Heart right ventricle (tissue), 16 donors: ENCODE data around the gene RGS2. TPM values are rescaled to one million over a fixed set of nuclear protein-coding genes. Genes with fewer than 3 reads are reported as not detected.

Experiments used
- ATAC-seq, 8 donors: fragments of 200-7000 bp; cut with Tn5 transposase; one replicate each; pipeline ENCODE4 v1.9.1; 2020; ENCODE audit warnings: mild to moderate bottlenecking in 8 of 8, moderate library complexity in 8 of 8, moderate number of reproducible peaks in 1 of 8
- DNase-seq, 2 donors: peaks; one replicate each; pipeline ENCODE4 v3.0.0-alpha.2; 2020
- H3K27ac ChIP-seq, 10 donors: fragments of 200-600 bp; sonication (generic) in 2 of 10; one replicate each; pipeline versions ENCODE4 v1.5.0 to v1.8.0; 2020 to 2022; ENCODE audit warnings: mild to moderate bottlenecking in 3 of 10
- H3K27me3 ChIP-seq, 7 donors: fragments of 200-600 bp; one replicate each; pipeline ENCODE4 v1.8.0; 2021 to 2022; ENCODE audit warnings: mild to moderate bottlenecking in 2 of 7
- H3K36me3 ChIP-seq, 9 donors: fragments of 200-600 bp; sonication (generic) in 1 of 9; one replicate each; pipeline versions ENCODE4 v1.5.0 to v1.8.0; 2020 to 2022; ENCODE audit warnings: mild to moderate bottlenecking in 2 of 9
- H3K4me1 ChIP-seq, 9 donors: fragments of 200-600 bp; sonication (generic) in 1 of 9; one replicate each; pipeline versions ENCODE4 v1.5.0 to v1.8.0; 2020 to 2022; ENCODE audit warnings: mild to moderate bottlenecking in 4 of 9
- H3K4me3 ChIP-seq, 10 donors: fragments of 200-600 bp; sonication (generic) in 2 of 10; one replicate each; pipeline versions ENCODE4 v1.5.0 to v1.8.0; 2020 to 2022; ENCODE audit warnings: mild to moderate bottlenecking in 7 of 10, moderate library complexity in 2 of 10
- H3K9me3 ChIP-seq, 11 donors: fragments of 200-600 bp in 10 of 11; sonication (generic) in 2 of 11; one replicate each; pipeline versions ENCODE4 v1.5.0 to v1.8.0; 2013 to 2022; ENCODE audit warnings: mild to moderate bottlenecking in 2 of 11, control low read depth in 1 of 11, moderate library complexity in 1 of 11
- CTCF ChIP-seq, 9 donors: fragments of 200-600 bp; sonication (generic) in 2 of 9; IDR thresholded peaks; one replicate each; pipeline versions ENCODE4 v1.5.0 to v1.8.0; 2021 to 2022; ENCODE audit warnings: antibody characterized with exemption in 9 of 9, mild to moderate bottlenecking in 5 of 9, moderate library complexity in 1 of 9
- WGBS, 2 donors: extraction: QIAGEN DNeasy Blood & Tissue Kit; methylation state at CpG; one replicate each; pipeline ENCODE4 v1.1.7; 2013; ENCODE audit warnings: inconsistent platforms in 1 of 2; 5-methylcytosine and 5-hydroxymethylcytosine counted together
- intact Hi-C, 10 donors: fragments of 100-400 bp; cut with DNase I; formaldehyde crosslinking; loops; one replicate each; pipeline versions ENCODE4 v1.11.1 to v1.14.2; 2022
- polyA plus RNA-seq, 2 donors: library from polyadenylated mRNA; stranded (reverse); fragments of 200-250 nt; gene quantifications; one replicate each; pipeline ENCODE4 v1.2.3, GENCODE V29; 2013
- total RNA-seq, 10 donors: library from RNA; stranded (reverse); fragmentation: NEBNext Ultra II Directional in 3 of 10; extraction: Animal tissue kit (Norgen Biotek cat#: 25700) in 3 of 10; gene quantifications; one replicate each; pipeline versions ENCODE4 v1.2.1 to v1.2.4, GENCODE V29; 2021 to 2023
- donor health status: Arrhythmogenic right ventricular cardiomyopathy.
- donor health status: ischemic (EF 13 %, LVEDD 7.1; RV severe dilation, severe dysfunction).
- donor health status: healthy with polysubstance abuse.
- donor health status: DM: no; HTN: yes; CAD: no.
- donor health status: DM: no; HTN: no; CAD: no.
- donor health status: ischemic (EF 25% LVEDD 6.9; RV normal size, moderate dysfunction).
- donor health status: ischemic (EF 25% LVEDD 5.7; RV mildly dilated, moderate dysfunction).
- donor health status: healthy.
- donor health status: DM: yes; HTN: yes; CAD: no.
- donor health status: Ischemic cardiomyopathy.
- donor health status: ischemic (EF 35%, LVEDD 5.7; RV mildly dilated, moderate dysfunction).
- donor health status: nonischemic (EF 11% LVEDD 7.7; RV severe dilation, severe dysfunction).
- donor health status: DM: yes; HTN: yes; CAD: no.
- donor health status: PGD.
- donor health status: ischemic (EF 29% LVEDD 5.4; RV normal size, mild dysfunction).
- donor health status: nonischemic (EF 23%, LVEDD 6.1; RV moderate dilation, normal function).

Gene RGS2
- total and polyA plus RNA-seq, 12 donors = 12.2 to 30.8 (median 18.2) TPM

- H3K36me3 ChIP-seq = no peaks in the 10 kb centered on the region
- no peaks in the 10 kb centered on the region for H3K9me3 ChIP-seq
- ATAC-seq = no peak
- 85 to 87% methylated on average over 5 of the region's 5 CpGs for WGBS, 2 donors
- no peak overlapping the region for H3K4me3 ChIP-seq
- intact Hi-C loops = loop anchor here in 1 of 10 donors (2.0 kb wide), 1 partner anchor 13 kb away; no protein-coding TSS in a partner anchor
- no peak overlapping the region for H3K27ac ChIP-seq
- no peak for TF ChIP-seq CTCF (IDR thresholded peaks at IDR 0.05)
- no peaks in the 10 kb centered on the region for H3K27me3 ChIP-seq
- no peak for DNase-seq
- peaks cover 0 to 17% (median 10%) of the 10 kb centered on the region in 9 donors for H3K4me1 ChIP-seq
Measured at GRCh38 chr1:192831706-192832355, 23.0 kb downstream of the RGS2 start.

- intact Hi-C loops = loop anchor here in 1 of 10 donors (2.0 kb wide), 1 partner anchor 14 kb away; no protein-coding TSS in a partner anchor
- H3K4me3 ChIP-seq = no peak overlapping the region
- H3K27ac ChIP-seq = no peak overlapping the region
- DNase-seq (no peak), ATAC-seq (no peak)
- no peaks in the 10 kb centered on the region for H3K9me3 ChIP-seq
- no peaks in the 10 kb centered on the region for H3K27me3 ChIP-seq
- no peak for TF ChIP-seq CTCF (IDR thresholded peaks at IDR 0.05)
- peaks cover 0 to 17% (median 10%) of the 10 kb centered on the region in 9 donors for H3K4me1 ChIP-seq
- no peaks in the 10 kb centered on the region for H3K36me3 ChIP-seq
Measured at GRCh38 chr1:192832492-192832891, 23.7 kb downstream of the RGS2 start.

GRCh38 chr1:192835116-192835515 is 26.3 kb downstream of the RGS2 start:
- intact Hi-C loops = no loop called here
- TF ChIP-seq CTCF (IDR thresholded peaks at IDR 0.05) = no peak
- ATAC-seq = peak in 1 of 8 donors; percentile 93
- no peak for DNase-seq
- peaks cover 0 to 17% (median 10%) of the 10 kb centered on the region in 9 donors for H3K4me1 ChIP-seq
- H3K27ac ChIP-seq = peak overlapping the region in 1 of 10 donors; percentile 27
- 50 to 73% methylated on average over 3 of the region's 3 CpGs for WGBS, 2 donors
- H3K27me3 ChIP-seq = no peaks in the 10 kb centered on the region
- H3K4me3 ChIP-seq = no peak overlapping the region
- H3K36me3 ChIP-seq = no peaks in the 10 kb centered on the region
- no peaks in the 10 kb centered on the region for H3K9me3 ChIP-seq

GRCh38 chr1:192839162-192840066 is 30.6 kb downstream of the RGS2 start:
- intact Hi-C loops = no loop called here
- Histone ChIP-seq H3K27ac (no peak overlapping the region), H3K4me3 (no peak overlapping the region), H3K9me3 (no peaks in the 10 kb centered on the region), H3K36me3 (no peaks in the 10 kb centered on the region), H3K27me3 (no peaks in the 10 kb centered on the region), H3K4me1 (peaks cover 0 to 11% (median 8%) of the 10 kb centered on the region in 9 donors)
- ATAC-seq = no peak
- WGBS, 2 donors = 86 to 87% methylated on average over 9 of the region's 9 CpGs
- DNase-seq = no peak
- TF ChIP-seq CTCF (IDR thresholded peaks at IDR 0.05) = no peak
